K562 (cell line): ENCODE data around the gene SH3D19. TPM values are rescaled to one million over a fixed set of nuclear protein-coding genes. Genes with fewer than 3 reads are reported as not detected.

ENCODE experiments used
- RAD21 ChIP-seq, 2 experiments: fragments of 250-450 bp in 1 of 2; fragments of 450-650 bp in 1 of 2; sonication (Bioruptor Pico) in 1 of 2; formaldehyde crosslinking in 1 of 2; IDR thresholded peaks in 1 of 2; conservative IDR thresholded peaks in 1 of 2; 2 replicates each; pipeline versions ENCODE4 v1.4.0 to v1.8.0; 2020 to 2022; ENCODE audit warnings: mild to moderate bottlenecking in 2 of 2, moderate library complexity in 1 of 2
- polyA plus RNA-seq, 8 experiments: library from polyadenylated mRNA; depleted of rRNA in 4 of 8; stranded (reverse) in 5 of 8; unstranded in 3 of 8; fragments of >200 nt; fragmentation: Nextera tagmentation in 2 of 8; fragmentation: Illumina TruSeq in 1 of 8; extraction: Ambion mirVana in 2 of 8; extraction: Trizol in 1 of 8; gene quantifications; 2 replicates each; pipeline versions ENCODE4 v1.2.1 to v1.2.3, GENCODE V29; 2011 to 2014; ENCODE audit warnings: inconsistent platforms in 1 of 8, missing spikeins in 1 of 8
- total RNA-seq, 7 experiments: library from RNA; depleted of rRNA in 6 of 7; stranded (reverse); fragments of >200 nt in 6 of 7; fragmentation: Illumina TruSeq in 2 of 7; extraction: Trizol in 2 of 7; gene quantifications; 2 replicates each; pipeline versions ENCODE4 v1.2.1 to v1.2.3, GENCODE V29; 2011 to 2021; ENCODE audit warnings: low replicate concordance in 1 of 7
- TF ChIP-seq, protein P1 (sequence below), 2 experiments: fragments of 450-650 bp; formaldehyde crosslinking in 1 of 2; IDR thresholded peaks; 2 replicates each; pipeline versions ENCODE4 v1.4.0 to v1.6.1; 2014 to 2020; ENCODE audit warnings: mild to moderate bottlenecking in 2 of 2, borderline replicate concordance in 1 of 2, low read depth in 1 of 2
- TF ChIP-seq, protein P2 (sequence below): IDR thresholded peaks from 2 replicates; pipeline ENCODE4 v1.6.1; 2011; ENCODE audit warnings: borderline replicate concordance, low read depth, mild to moderate bottlenecking, moderate library complexity, low read length; ENCODE audit not compliant: insufficient read depth, poor library complexity, severe bottlenecking

The SH3D19 gene
- total and polyA plus RNA-seq, 9 of the 15 experiments (the other 6 are each of a cell fraction or from before 2014, with no cell fraction given) = 0.42 to 2.2 (median 1.1) TPM; not detected in 6

- TF ChIP-seq, protein P1, sequence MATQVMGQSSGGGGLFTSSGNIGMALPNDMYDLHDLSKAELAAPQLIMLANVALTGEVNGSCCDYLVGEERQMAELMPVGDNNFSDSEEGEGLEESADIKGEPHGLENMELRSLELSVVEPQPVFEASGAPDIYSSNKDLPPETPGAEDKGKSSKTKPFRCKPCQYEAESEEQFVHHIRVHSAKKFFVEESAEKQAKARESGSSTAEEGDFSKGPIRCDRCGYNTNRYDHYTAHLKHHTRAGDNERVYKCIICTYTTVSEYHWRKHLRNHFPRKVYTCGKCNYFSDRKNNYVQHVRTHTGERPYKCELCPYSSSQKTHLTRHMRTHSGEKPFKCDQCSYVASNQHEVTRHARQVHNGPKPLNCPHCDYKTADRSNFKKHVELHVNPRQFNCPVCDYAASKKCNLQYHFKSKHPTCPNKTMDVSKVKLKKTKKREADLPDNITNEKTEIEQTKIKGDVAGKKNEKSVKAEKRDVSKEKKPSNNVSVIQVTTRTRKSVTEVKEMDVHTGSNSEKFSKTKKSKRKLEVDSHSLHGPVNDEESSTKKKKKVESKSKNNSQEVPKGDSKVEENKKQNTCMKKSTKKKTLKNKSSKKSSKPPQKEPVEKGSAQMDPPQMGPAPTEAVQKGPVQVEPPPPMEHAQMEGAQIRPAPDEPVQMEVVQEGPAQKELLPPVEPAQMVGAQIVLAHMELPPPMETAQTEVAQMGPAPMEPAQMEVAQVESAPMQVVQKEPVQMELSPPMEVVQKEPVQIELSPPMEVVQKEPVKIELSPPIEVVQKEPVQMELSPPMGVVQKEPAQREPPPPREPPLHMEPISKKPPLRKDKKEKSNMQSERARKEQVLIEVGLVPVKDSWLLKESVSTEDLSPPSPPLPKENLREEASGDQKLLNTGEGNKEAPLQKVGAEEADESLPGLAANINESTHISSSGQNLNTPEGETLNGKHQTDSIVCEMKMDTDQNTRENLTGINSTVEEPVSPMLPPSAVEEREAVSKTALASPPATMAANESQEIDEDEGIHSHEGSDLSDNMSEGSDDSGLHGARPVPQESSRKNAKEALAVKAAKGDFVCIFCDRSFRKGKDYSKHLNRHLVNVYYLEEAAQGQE (IDR thresholded peaks at IDR 0.05; ENCODE audit: borderline replicate concordance) = peak; percentile 58; the same call in 1 of the 2 replicates
- TF ChIP-seq, protein P1 (CRISPR knock-in tag; IDR thresholded peaks at IDR 0.05; ENCODE audit: low read depth) = no peak
- TF ChIP-seq, protein P2, sequence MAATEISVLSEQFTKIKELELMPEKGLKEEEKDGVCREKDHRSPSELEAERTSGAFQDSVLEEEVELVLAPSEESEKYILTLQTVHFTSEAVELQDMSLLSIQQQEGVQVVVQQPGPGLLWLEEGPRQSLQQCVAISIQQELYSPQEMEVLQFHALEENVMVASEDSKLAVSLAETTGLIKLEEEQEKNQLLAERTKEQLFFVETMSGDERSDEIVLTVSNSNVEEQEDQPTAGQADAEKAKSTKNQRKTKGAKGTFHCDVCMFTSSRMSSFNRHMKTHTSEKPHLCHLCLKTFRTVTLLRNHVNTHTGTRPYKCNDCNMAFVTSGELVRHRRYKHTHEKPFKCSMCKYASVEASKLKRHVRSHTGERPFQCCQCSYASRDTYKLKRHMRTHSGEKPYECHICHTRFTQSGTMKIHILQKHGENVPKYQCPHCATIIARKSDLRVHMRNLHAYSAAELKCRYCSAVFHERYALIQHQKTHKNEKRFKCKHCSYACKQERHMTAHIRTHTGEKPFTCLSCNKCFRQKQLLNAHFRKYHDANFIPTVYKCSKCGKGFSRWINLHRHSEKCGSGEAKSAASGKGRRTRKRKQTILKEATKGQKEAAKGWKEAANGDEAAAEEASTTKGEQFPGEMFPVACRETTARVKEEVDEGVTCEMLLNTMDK = peak; percentile 82
- peak; percentile 37 to 69 for TF ChIP-seq RAD21 (CRISPR knock-in tag; conservative IDR thresholded peaks at IDR 0.05 in 1 of 2, IDR thresholded peaks at IDR 0.05 in 1 of 2)
Observed at GRCh38 chr4:151276787-151277562, 48.4 kb downstream of the SH3D19 start, which contains the start of gene PRSS48 (continued).
